Neural progenitor cell (in vitro differentiated cells): ENCODE data around the gene C20orf96. TPM values are rescaled to one million over a fixed set of nuclear protein-coding genes. Genes with fewer than 3 reads are reported as not detected.
A peak's percentile ranks its signal among the peaks of the same experiment; 100 is the strongest.
"Not testable (repeated sequence)": the region's sequence is repeated elsewhere in the genome, so short reads cannot be mapped to it uniquely, and the experiment has no call there.

Source experiments
- DNase-seq: peaks from one replicate; pipeline ENCODE4 v3.0.0-alpha.2; 2016; ENCODE audit warnings: low spot score
- H2AFZ ChIP-seq: fragments of 200-600 bp; sonication (generic); replicated peaks from 2 replicates; pipeline ENCODE4 v1.6.1; 2016; ENCODE audit warnings: antibody characterized with exemption
- H3F3A ChIP-seq: fragments of 200-600 bp; sonication (generic); 2 replicates; pipeline ENCODE4 v1.6.1; 2016; ENCODE audit warnings: antibody characterized with exemption, low read depth
- H3K27ac ChIP-seq: fragments of 200-600 bp; sonication (generic); 2 replicates; pipeline ENCODE4 v1.5.1; 2016; ENCODE audit warnings: mild to moderate bottlenecking
- H3K27me3 ChIP-seq: fragments of 200-600 bp; sonication (generic); 2 replicates; pipeline ENCODE4 v1.6.1; 2016; ENCODE audit warnings: mild to moderate bottlenecking, moderate library complexity
- H3K36me3 ChIP-seq: fragments of 200-600 bp; sonication (generic); 2 replicates; pipeline ENCODE4 v1.5.1; 2016
- H3K4me1 ChIP-seq: fragments of 200-600 bp; sonication (generic); 2 replicates; pipeline ENCODE4 v1.6.1; 2016; ENCODE audit warnings: mixed run types
- H3K4me2 ChIP-seq: fragments of 200-600 bp; sonication (generic); 2 replicates; pipeline ENCODE4 v1.6.1; 2016
- H3K4me3 ChIP-seq: fragments of 200-600 bp; sonication (generic); 2 replicates; pipeline ENCODE4 v1.5.1; 2016
- H3K79me2 ChIP-seq: fragments of 200-600 bp; sonication (generic); 2 replicates; pipeline ENCODE4 v1.6.1; 2016; ENCODE audit warnings: low read depth
- H3K9ac ChIP-seq: fragments of 200-600 bp; sonication (generic); 2 replicates; pipeline ENCODE4 v1.6.1; 2016
- H3K9me3 ChIP-seq: fragments of 200-600 bp; sonication (generic); 2 replicates; pipeline ENCODE4 v1.5.1; 2016; ENCODE audit warnings: low read depth
- H4K20me1 ChIP-seq: fragments of 200-600 bp; sonication (generic); 2 replicates; pipeline ENCODE4 v1.6.1; 2016; ENCODE audit warnings: low read depth
- H3K27ac Mint-ChIP-seq: 3 replicates; pipeline ENCODE4 v1.8.0; 2021; ENCODE audit warnings: mixed read lengths
- H3K27me3 Mint-ChIP-seq: 2 replicates; pipeline ENCODE4 v1.8.0; 2022; ENCODE audit warnings: low read depth, mild to moderate bottlenecking, inconsistent platforms, moderate library complexity, mixed read lengths; ENCODE audit not compliant: insufficient read depth
- H3K36me3 Mint-ChIP-seq: 3 replicates; pipeline ENCODE4 v1.8.0; 2021; ENCODE audit warnings: mixed read lengths
- H3K4me1 Mint-ChIP-seq: 3 replicates; pipeline ENCODE4 v1.8.0; 2021; ENCODE audit warnings: mixed read lengths
- H3K4me3 Mint-ChIP-seq: 3 replicates; pipeline ENCODE4 v1.8.0; 2021; ENCODE audit warnings: mild to moderate bottlenecking, moderate library complexity, mixed read lengths
- H3K9me3 Mint-ChIP-seq: 3 replicates; pipeline ENCODE4 v1.8.0; 2020; ENCODE audit warnings: mixed read lengths
- EZH2 ChIP-seq: fragments of 200-600 bp; sonication (generic); IDR thresholded peaks from 2 replicates; pipeline ENCODE4 v1.6.1; 2017; ENCODE audit warnings: antibody characterized with exemption, mild to moderate bottlenecking, moderate library complexity
- EZH2phosphoT487 ChIP-seq: fragments of 200-600 bp; sonication (generic); IDR thresholded peaks from 2 replicates; pipeline ENCODE4 v1.6.1; 2017; ENCODE audit warnings: antibody characterized with exemption
- total RNA-seq: library from RNA; depleted of rRNA; stranded (reverse); fragments of >200 nt; gene quantifications from 2 replicates; pipeline ENCODE4 v1.2.3, GENCODE V29; 2015; ENCODE audit warnings: low replicate concordance
- TF ChIP-seq, protein P1 (sequence below): fragments of 200-600 bp; sonication (generic); IDR thresholded peaks from 2 replicates; pipeline ENCODE4 v1.5.1; 2017; ENCODE audit warnings: antibody characterized with exemption, mild to moderate bottlenecking

The C20orf96 gene
- total RNA-seq, 1 donor from 2014 or later = 6.0 TPM

DNA sequence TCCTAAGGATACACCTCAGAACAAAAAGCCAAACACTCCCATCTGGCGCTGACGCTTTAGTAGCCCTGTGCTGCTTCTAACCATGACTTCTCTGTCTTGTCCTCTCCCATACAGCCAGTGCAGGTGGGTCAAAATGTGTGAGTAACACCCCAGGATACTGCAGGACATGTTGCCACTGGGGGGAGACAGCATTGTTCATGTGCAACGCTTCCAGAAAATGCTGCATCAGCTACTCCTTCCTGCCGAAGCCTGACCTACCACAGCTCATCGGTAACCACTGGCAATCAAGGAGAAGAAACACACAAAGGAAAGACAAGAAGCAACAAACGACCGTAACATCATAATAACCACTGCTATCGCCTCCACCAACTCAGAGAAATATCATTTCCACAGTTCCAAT is 31.6 kb downstream of the C20orf96 start:
- H3K9me3 ChIP-seq = no peaks in the 10 kb centered on the region
- TF ChIP-seq EZH2 (no peak), EZH2phosphoT487 (no peak)
- TF ChIP-seq, protein P1, sequence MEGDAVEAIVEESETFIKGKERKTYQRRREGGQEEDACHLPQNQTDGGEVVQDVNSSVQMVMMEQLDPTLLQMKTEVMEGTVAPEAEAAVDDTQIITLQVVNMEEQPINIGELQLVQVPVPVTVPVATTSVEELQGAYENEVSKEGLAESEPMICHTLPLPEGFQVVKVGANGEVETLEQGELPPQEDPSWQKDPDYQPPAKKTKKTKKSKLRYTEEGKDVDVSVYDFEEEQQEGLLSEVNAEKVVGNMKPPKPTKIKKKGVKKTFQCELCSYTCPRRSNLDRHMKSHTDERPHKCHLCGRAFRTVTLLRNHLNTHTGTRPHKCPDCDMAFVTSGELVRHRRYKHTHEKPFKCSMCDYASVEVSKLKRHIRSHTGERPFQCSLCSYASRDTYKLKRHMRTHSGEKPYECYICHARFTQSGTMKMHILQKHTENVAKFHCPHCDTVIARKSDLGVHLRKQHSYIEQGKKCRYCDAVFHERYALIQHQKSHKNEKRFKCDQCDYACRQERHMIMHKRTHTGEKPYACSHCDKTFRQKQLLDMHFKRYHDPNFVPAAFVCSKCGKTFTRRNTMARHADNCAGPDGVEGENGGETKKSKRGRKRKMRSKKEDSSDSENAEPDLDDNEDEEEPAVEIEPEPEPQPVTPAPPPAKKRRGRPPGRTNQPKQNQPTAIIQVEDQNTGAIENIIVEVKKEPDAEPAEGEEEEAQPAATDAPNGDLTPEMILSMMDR = no peak
- Mint-ChIP-seq H3K27ac (no peak overlapping the region), H3K4me3 (no peak overlapping the region), H3K27me3 (peaks cover 5% of the 10 kb centered on the region), H3K4me1 (no peaks in the 10 kb centered on the region), H3K9me3 (no peaks in the 10 kb centered on the region), H3K36me3 (no peaks in the 10 kb centered on the region)
- no peaks in the 10 kb centered on the region for H3K79me2 ChIP-seq
- peaks cover 100% of the 10 kb centered on the region for H3K27me3 ChIP-seq
- H3K27ac ChIP-seq = no peak overlapping the region
- DNase-seq = no peak
- no peaks in the 10 kb centered on the region for H3F3A ChIP-seq
- H3K4me1 ChIP-seq = no peaks in the 10 kb centered on the region
- no peaks in the 10 kb centered on the region for H4K20me1 ChIP-seq
- no peaks in the 10 kb centered on the region for H3K36me3 ChIP-seq
- no peak overlapping the region for H3K4me2 ChIP-seq
- H2AFZ ChIP-seq = no peak overlapping the region
- no peak overlapping the region for H3K4me3 ChIP-seq
- H3K9ac ChIP-seq = no peak overlapping the region

GRCh38 chr20:258269-258858 is 32.2 kb downstream of the C20orf96 start:
- peaks cover 2% of the 10 kb centered on the region for H3K4me1 Mint-ChIP-seq
- Histone ChIP-seq H3K27ac (no peak overlapping the region), H2AFZ (no peak overlapping the region), H3K9me3 (no peaks in the 10 kb centered on the region), H3K4me3 (no peak overlapping the region), H4K20me1 (no peaks in the 10 kb centered on the region), H3K79me2 (no peaks in the 10 kb centered on the region), H3K4me1 (no peaks in the 10 kb centered on the region), H3K4me2 (no peak overlapping the region), H3F3A (no peaks in the 10 kb centered on the region), H3K36me3 (no peaks in the 10 kb centered on the region), H3K9ac (no peak overlapping the region), H3K27me3 (peaks cover 97% of the 10 kb centered on the region)
- TF ChIP-seq, protein P1 = no peak
- TF ChIP-seq EZH2phosphoT487 (no peak), EZH2 (no peak)
- no peak overlapping the region for H3K27ac Mint-ChIP-seq
- no peak overlapping the region for H3K4me3 Mint-ChIP-seq
- H3K27me3 Mint-ChIP-seq = peaks cover 5% of the 10 kb centered on the region
- H3K9me3 Mint-ChIP-seq = no peaks in the 10 kb centered on the region
- no peaks in the 10 kb centered on the region for H3K36me3 Mint-ChIP-seq
- no peak for DNase-seq

DNA sequence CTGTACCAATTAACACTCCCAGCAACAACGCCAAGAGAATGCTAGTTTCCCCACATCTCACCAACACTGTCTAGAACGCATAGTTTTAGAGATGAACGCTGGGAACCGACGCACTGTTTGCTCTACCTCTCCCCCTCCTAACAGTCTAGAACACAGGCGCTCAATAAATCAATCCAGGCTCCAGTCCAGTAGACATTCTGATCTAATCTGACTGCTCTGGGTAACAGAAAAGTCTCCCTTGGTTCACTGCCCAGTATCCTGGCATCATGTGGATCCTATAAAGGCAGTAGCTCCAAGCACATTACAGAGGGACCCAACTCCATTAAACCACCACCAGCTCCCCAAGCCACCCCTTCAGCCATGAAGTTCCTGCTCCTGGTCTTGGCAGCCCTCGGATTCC is 33.1 kb downstream of the C20orf96 start, which contains the start of gene DEFB132:
TSS of gene DEFB132 (plus strand) at position 306 of the 400 bp plus-strand sequence. CDS start at position 361, 55 bp downstream.
- H3K4me1 Mint-ChIP-seq = peaks cover 2% of the 10 kb centered on the region
- no peak within 1 kb of the TSS for H2AFZ ChIP-seq

DNA sequence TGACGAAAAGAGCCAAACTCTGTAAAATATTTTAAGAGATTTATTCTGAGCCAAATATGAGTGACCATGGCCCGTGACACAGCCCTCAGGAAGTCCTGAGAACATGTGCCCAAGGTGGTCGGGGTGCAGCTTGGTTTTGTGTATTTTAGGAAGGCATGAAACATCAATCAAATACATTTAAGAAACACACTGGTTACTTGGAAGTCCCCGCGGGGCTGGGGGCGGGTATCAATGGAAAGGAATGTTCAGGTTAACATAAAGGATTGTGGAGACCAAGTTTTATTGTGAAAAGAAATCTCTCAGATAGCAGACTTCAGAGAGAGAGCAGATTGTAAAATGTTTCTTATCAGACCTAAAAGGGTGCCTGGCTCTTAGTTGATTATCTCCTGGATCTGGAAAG is 37.1 kb downstream of the C20orf96 start:
- not testable (repeated sequence) for H4K20me1 ChIP-seq, H3F3A ChIP-seq, H3K27me3 Mint-ChIP-seq, H3K4me1 Mint-ChIP-seq, DNase-seq, H3K79me2 ChIP-seq, H3K4me1 ChIP-seq, H3K27ac ChIP-seq, H3K9me3 ChIP-seq, H3K9ac ChIP-seq, H3K4me2 ChIP-seq, H3K36me3 ChIP-seq, H3K9me3 Mint-ChIP-seq, H3K27ac Mint-ChIP-seq, H3K4me3 ChIP-seq, H3K36me3 Mint-ChIP-seq
- H3K27me3 ChIP-seq = peaks cover 89% of the 10 kb centered on the region
- peak overlapping the region; percentile 46 for H3K4me3 Mint-ChIP-seq
- H2AFZ ChIP-seq = peak overlapping the region; percentile 42

More for the DNA sequence above, 33.1 kb downstream of the C20orf96 start, which contains the start of gene DEFB132:
- Histone ChIP-seq H3K4me1 (no peaks in the 10 kb centered on the region), H3K79me2 (no peaks in the 10 kb centered on the region), H3K36me3 (no peaks in the 10 kb centered on the region), H3F3A (no peaks in the 10 kb centered on the region), H3K27me3 (peaks cover 96% of the 10 kb centered on the region), H3K9ac (no peak within 1 kb of the TSS), H3K9me3 (no peaks in the 10 kb centered on the region), H4K20me1 (no peaks in the 10 kb centered on the region), H3K4me2 (no peak within 1 kb of the TSS), H3K4me3 (no peak within 1 kb of the TSS), H3K27ac (no peak within 1 kb of the TSS)
- Mint-ChIP-seq H3K27ac (no peak within 1 kb of the TSS), H3K9me3 (no peaks in the 10 kb centered on the region), H3K36me3 (no peaks in the 10 kb centered on the region), H3K27me3 (peaks cover 5% of the 10 kb centered on the region), H3K4me3 (no peak within 1 kb of the TSS)
- TF ChIP-seq EZH2phosphoT487 (no peak), EZH2 (no peak)
- TF ChIP-seq, protein P1 = no peak
- no peak for DNase-seq
